Right cardiac atrium (tissue), 5 donors: ENCODE measurements around the gene WSCD1. TPM values are rescaled to one million over a fixed set of nuclear protein-coding genes. Genes with fewer than 3 reads are reported as not detected.
A peak's percentile ranks its signal among the peaks of the same experiment; 100 is the strongest.

Experiments used
- ATAC-seq, 2 donors: fragments of 200-7000 bp; cut with Tn5 transposase; one replicate each; pipeline versions ENCODE4 v1.8.0 to v1.9.1; 2020; ENCODE audit warnings: moderate library complexity in 2 of 2, mild to moderate bottlenecking in 1 of 2
- DNase-seq, 3 donors: peaks; one replicate each; pipeline ENCODE4 v3.0.0-alpha.2; 2020
- H3K27ac ChIP-seq: one replicate; pipeline ENCODE4 v1.5.1; 2013; ENCODE audit warnings: mild to moderate bottlenecking, low read length, control low read depth, moderate library complexity
- H3K27me3 ChIP-seq: one replicate; pipeline ENCODE4 v1.6.1; 2013; ENCODE audit not compliant: control insufficient read depth, insufficient read depth
- H3K4me1 ChIP-seq: one replicate; pipeline ENCODE4 v1.6.1; 2013; ENCODE audit warnings: low read length; ENCODE audit not compliant: control insufficient read depth, insufficient read depth
- H3K4me3 ChIP-seq: one replicate; pipeline ENCODE4 v1.5.1; 2013; ENCODE audit warnings: low read length, control low read depth
- H3K9me3 ChIP-seq: one replicate; pipeline ENCODE4 v1.6.1; 2013; ENCODE audit warnings: low read length; ENCODE audit not compliant: control insufficient read depth
- WGBS: extraction: QIAGEN DNeasy Blood & Tissue Kit; methylation state at CpG from one replicate; pipeline ENCODE4 v1.1.7; 2013; 5-methylcytosine and 5-hydroxymethylcytosine counted together
- intact Hi-C, 4 donors: fragments of 100-400 bp; cut with DNase I; formaldehyde crosslinking; loops; one replicate each; pipeline versions ENCODE4 v1.11.0 to v1.14.0; 2022 to 2023
- long read RNA-seq, 4 donors: library from polyadenylated mRNA; unstranded; transcript quantifications; one replicate each; pipeline ENCODE4 v2.0.0, GENCODE V29; 2020 to 2021
- polyA plus RNA-seq: library from polyadenylated mRNA; stranded (reverse); fragments of 200-250 nt; gene quantifications from one replicate; pipeline ENCODE4 v1.2.3, GENCODE V29; 2013
- total RNA-seq, 4 donors: library from RNA; stranded (reverse); fragmentation: NEBNext Ultra II Directional; extraction: Animal tissue kit (Norgen Biotek cat#: 25700); gene quantifications; one replicate each; pipeline ENCODE4 v1.2.1, GENCODE V29; 2021
- donor health status: healthy with polysubstance abuse.
- donor health status: DM: no; HTN: yes; CAD: no.
- donor health status: DM: no; HTN: no; CAD: no.
- donor health status: DM: no; HTN: yes; CAD: no; lungs with severe emphysema.
- donor health status: DM: yes; HTN: yes; CAD: no.

WSCD1 gene
- total RNA-seq (1 to 10 TPM; 3.4 to 9.2 (median 7.2) TPM), polyA plus RNA-seq (2.6 TPM)
- long read RNA-seq, donor 1, full-length matches to known transcripts: 3 of 8 reads
- long read RNA-seq, donor 1, partial matches to known transcripts: 1 of 8 reads
- long read RNA-seq, donor 1, other reads (novel, unspliced or antisense): 4 of 8 reads
- long read RNA-seq, donor 2, full-length matches to known transcripts: 9 of 12 reads
- long read RNA-seq, donor 2, partial matches to known transcripts: 1 of 12 reads
- long read RNA-seq, donor 2, other reads (novel, unspliced or antisense): 2 of 12 reads
- long read RNA-seq, donor 3: 0 reads
- long read RNA-seq, donor 4, full-length matches to known transcripts: 3 of 4 reads
- long read RNA-seq, donor 4, partial matches to known transcripts: 0 of 4 reads
- long read RNA-seq, donor 4, other reads (novel, unspliced or antisense): 1 of 4 reads

DNA sequence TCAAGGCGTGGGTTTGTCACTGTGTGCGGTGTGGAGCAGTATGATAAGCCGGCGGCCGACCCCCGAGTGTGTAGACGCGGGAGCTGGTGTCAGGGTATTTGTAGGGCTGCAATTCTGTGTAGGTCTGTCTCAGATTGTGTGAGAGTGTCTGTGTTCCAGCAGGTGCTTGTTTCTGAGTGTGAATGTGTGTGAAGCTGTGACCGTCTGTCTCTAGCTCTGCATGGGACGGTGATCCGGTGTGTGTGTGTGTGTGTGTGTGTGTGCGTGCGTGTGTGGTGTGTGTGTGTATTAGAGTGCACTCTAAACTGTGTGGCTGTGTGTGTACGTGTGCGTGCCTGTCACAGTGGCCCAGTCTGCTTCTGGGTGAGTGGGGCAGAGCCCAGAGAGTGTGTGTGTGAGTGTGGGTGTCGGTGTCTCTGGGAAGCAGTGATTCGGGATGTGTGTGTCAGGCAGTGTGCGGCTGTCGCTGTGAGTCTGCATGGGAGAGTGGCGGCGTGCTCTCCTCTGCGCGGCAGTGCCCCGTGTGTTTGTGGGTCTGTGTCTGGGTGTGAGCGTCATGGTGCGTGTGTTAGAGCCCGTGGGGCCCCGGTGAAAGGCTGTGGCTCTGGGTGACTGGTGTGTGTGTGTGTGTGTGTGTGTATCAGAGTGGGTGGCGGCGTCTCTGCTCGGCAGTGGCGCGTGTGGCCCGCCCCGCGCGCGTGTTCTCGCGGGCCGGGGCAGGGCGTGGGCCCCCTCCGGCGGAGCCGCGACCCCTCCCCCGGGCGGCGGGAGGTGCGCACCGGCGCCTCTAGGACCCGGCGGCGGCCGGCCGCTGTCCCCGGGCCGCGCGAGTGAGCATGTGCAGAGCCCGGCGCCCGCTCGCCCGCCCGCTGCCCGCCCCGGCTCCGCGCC lies at the start of gene WSCD1:
WSCD1 (plus strand) TSS at position 841 of the 891 bp plus-strand sequence. CDS start 10,280 bp downstream, outside the sequence.
- H3K27ac ChIP-seq: no peak within 1 kb of the TSS
- H3K9me3 ChIP-seq: no peaks in the 10 kb centered on the region
- H3K27me3 ChIP-seq: no peaks in the 10 kb centered on the region
- H3K4me3 ChIP-seq: peak within 1 kb of the TSS; percentile 95
- peak; percentile 66 to 71 for ATAC-seq
- WGBS: 7% methylated on average over 71 of the region's 71 CpGs
- no peaks in the 10 kb centered on the region for H3K4me1 ChIP-seq
- intact Hi-C loops: loop anchor here in 1 of 4 donors (10.0 kb wide), 1 partner anchor 345 kb away; no protein-coding TSS in a partner anchor
- DNase-seq: peak; percentile 29 to 68 (median 65)

DNA sequence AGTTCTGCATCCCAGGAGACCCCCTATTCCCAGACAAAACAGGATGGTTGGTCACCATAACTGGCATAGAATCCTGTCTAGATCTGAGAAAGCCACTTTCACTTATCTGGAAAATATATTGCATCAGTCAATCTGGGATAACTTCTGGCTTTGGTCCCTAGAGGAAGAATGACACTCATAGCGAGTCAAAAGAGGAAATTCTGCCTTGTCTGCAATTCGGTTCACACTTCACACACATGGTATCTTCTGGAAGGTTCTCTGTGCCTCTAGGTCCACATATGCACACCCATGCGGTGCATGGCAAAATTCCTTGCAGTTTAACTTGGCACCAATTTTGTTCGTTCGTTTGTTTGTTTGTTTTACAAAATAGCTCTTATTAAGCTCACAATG lies 49.2 kb upstream of the WSCD1 start:
- H3K27me3 ChIP-seq: no peaks in the 10 kb centered on the region
- WGBS: 66% methylated on average over 5 of the region's 5 CpGs
- ATAC-seq (no peak), DNase-seq (no peak)
- H3K4me3 ChIP-seq: no peak overlapping the region
- intact Hi-C loops: no loop called here
- H3K27ac ChIP-seq: no peak overlapping the region
- no peaks in the 10 kb centered on the region for H3K4me1 ChIP-seq
- no peaks in the 10 kb centered on the region for H3K9me3 ChIP-seq

DNA sequence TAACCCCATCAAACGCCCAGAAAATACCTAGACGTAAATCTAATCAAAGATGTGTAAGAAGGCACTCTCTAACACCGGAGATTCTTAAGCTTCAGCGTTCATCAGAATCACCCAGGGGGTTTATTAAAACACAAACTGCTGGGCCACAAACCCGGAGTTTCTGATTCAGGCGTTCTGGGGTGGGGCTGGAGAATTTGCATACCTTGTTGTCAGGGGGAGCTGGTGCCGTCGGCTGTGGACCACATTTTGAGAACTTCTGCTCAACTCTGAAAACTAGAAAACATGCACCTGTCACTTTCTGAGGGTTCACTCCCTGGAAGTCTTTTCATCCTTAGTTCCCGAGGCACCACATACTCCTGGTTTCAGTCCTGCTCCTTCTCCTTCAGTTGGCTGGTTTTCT lies 48.6 kb upstream of the WSCD1 start:
- no peaks in the 10 kb centered on the region for H3K27me3 ChIP-seq
- intact Hi-C loops: no loop called here
- H3K4me3 ChIP-seq: no peak overlapping the region
- H3K9me3 ChIP-seq: no peaks in the 10 kb centered on the region
- no peak for DNase-seq
- H3K4me1 ChIP-seq: no peaks in the 10 kb centered on the region
- H3K27ac ChIP-seq: no peak overlapping the region
- no peak for ATAC-seq
- WGBS: 78% methylated on average over 9 of the region's 9 CpGs

DNA sequence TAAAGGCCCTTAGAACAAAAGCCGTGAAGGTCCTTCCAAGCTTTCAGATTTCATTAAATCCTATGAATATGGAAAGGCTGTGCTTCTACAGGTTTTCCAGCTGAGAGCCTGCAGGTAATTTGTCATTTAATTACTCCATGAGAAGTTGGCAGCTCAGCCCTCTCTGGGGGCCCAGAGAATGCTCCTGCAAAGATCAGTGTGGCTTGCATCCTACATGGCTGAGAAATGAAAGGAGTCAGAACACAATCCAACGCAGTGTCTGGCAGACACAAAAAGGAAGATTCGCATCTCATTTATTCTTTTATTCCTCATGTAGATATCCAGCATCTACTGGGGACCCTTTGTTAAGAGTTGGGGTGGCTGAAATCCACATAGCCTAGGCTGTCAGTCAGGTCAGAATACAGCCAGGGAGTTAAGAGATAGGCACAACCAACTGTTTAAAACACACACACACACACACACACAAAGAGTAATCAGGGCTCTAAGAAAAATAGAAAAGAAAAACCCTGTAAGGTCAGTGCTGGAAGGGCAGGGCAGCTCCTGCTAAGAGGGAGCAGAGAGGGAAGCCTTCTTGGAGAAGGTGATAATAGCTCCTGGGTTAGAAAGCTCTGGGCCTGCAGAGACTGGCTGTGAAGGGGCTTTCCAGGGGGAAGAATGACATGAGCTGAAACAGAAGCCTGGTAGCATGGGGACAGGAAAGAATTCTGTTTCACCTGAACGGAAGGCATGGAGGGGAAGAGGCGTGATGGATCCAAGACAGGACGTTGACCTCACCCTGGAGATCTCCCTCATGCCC lies 46.9 kb upstream of the WSCD1 start:
- H3K9me3 ChIP-seq: no peaks in the 10 kb centered on the region
- 60% methylated on average over 6 of the region's 6 CpGs for WGBS
- H3K27ac ChIP-seq: no peak overlapping the region
- intact Hi-C loops: no loop called here
- H3K4me1 ChIP-seq: no peaks in the 10 kb centered on the region
- ATAC-seq (no peak), DNase-seq (no peak)
- no peak overlapping the region for H3K4me3 ChIP-seq
- H3K27me3 ChIP-seq: no peaks in the 10 kb centered on the region

DNA sequence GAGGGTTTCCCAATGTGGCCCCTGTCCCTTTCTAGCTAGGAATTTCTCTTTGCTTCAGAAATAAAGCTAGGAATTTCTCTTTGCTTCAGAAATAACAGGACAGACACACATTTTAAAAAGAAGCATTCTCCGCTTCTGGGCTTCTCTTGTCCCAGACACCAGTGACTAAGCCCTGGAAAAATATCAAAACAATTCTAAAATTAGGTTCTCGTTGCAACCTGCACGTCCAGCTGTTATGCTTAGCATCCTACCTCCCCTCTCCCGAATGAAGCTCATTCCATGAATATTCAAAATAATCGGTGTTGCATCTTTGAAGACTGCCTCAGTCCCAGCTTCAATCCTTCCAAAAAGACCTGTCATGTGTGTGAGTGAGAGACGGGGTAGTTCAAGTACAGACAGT lies 45.6 kb upstream of the WSCD1 start:
- 79% methylated on average over 6 of the region's 6 CpGs for WGBS
- Histone ChIP-seq H3K4me1 (no peaks in the 10 kb centered on the region), H3K4me3 (no peak overlapping the region), H3K27ac (no peak overlapping the region), H3K27me3 (no peaks in the 10 kb centered on the region), H3K9me3 (no peaks in the 10 kb centered on the region)
- intact Hi-C loops: no loop called here
- no peak for ATAC-seq
- no peak for DNase-seq

DNA sequence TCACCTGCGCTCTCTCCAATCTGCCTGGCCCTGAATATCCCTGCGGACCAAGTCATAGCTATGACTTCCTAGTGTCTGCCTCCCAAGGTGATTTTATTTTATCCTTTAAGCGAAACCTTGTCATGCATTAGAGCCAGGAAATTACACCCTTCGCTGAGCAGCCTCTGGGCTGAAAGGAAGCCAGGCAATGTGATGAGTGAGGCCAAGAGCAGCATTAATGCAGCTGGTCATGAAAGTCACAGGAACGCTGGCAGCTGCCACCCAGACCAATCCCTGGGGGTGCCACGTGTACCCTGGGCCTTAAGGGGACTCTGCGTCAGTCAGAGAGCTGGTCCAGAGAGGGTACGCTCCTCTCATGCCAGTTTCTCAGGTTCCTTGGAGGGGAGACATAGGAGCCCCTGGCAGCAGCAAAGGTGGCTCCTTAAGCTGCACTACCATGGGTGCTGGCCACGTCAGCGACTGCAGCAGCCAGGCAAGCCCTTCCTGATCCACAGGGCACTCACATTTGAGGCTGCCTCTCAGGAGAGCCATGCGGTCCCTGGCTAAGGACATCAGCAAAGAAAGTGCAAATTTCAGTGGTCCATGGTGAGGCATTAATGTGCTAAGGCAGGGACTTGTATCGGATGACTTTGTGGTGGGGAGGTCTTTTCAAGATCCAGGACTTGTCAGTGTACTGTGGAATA lies 42.7 kb upstream of the WSCD1 start:
- Histone ChIP-seq H3K9me3 (no peaks in the 10 kb centered on the region), H3K4me3 (no peak overlapping the region), H3K4me1 (no peaks in the 10 kb centered on the region), H3K27ac (no peak overlapping the region), H3K27me3 (no peaks in the 10 kb centered on the region)
- WGBS: 84% methylated on average over 12 of the region's 12 CpGs
- ATAC-seq: no peak
- intact Hi-C loops: no loop called here
- DNase-seq: no peak

DNA sequence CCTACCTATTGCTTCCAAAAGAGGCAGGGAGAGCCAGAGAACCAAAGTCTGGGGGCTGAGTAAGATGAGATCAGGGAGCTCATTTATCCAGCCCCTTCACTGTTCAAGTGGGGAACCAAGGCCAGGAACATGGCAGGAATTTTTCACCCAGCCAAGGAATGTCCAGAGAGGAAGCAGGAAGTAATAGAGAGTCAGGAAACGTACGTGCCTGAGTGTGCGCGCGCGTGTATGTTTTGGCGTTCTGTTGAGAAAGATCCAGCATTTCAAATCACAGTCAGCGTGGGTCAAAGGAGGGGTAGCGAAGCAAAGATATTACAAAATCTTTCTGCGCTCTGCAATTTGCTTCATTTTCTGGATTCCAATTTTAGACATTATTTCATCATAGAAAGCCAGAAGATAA lies 41.9 kb upstream of the WSCD1 start:
- Histone ChIP-seq H3K27ac (no peak overlapping the region), H3K4me3 (no peak overlapping the region), H3K4me1 (no peaks in the 10 kb centered on the region), H3K9me3 (no peaks in the 10 kb centered on the region), H3K27me3 (no peaks in the 10 kb centered on the region)
- 59% methylated on average over 10 of the region's 10 CpGs for WGBS
- DNase-seq (no peak), ATAC-seq (peak in 1 of 2 donors; percentile 32)
- intact Hi-C loops: no loop called here

DNA sequence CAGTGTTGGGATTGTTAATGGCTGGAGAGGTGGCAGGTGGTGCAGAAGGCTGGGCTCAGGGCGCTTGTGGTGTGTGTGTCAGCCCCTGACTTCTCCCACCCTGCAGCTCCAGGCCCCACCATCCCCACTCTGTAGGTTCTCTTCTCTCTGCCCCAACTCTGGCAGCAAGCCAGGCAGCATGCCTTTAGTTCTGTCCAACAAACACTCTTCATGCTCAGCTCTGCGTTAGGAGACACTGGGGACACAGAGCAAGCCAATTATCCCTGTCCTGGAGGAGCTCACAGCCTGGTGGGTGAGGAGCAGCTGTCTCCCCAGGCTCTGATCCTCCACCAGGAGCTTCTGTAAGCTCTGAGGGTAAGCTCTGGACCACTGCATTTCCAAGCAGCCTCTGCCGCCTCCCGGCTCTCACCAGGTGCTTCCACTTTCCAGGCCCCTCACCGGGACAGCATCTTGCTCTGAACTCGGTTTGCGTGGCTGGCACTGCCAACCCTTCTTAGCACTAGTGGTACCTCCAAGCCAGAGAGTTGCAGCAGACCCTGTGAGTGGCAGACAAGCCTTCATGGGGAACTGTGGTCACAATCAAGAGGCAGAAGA lies 34.3 kb upstream of the WSCD1 start:
- Histone ChIP-seq H3K4me1 (peaks cover 2% of the 10 kb centered on the region), H3K9me3 (no peaks in the 10 kb centered on the region), H3K4me3 (no peak overlapping the region), H3K27me3 (no peaks in the 10 kb centered on the region), H3K27ac (no peak overlapping the region)
- 71% methylated on average over 7 of the region's 7 CpGs for WGBS
- ATAC-seq (no peak), DNase-seq (no peak)
- intact Hi-C loops: no loop called here

DNA sequence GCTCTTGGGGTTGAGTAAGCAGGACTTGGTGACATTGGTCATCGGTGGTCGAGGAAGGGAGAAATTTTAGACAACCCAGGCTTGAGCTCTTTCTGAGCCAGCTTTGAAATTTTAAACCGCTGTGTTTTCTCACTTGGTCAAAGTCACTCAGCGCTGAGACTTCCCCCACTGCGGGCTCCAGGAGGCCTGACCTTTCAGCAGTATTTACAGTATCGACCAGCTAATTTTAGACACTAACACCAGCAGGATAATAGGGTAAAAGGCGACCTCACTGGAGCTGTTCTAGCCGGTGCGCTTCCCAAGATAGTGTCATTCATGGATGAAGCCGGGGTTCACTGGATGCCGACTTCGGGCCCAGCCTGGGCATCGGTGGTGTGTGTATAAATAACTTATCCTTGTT lies 29.7 kb upstream of the WSCD1 start:
- Histone ChIP-seq H3K27ac (no peak overlapping the region), H3K4me3 (no peak overlapping the region), H3K9me3 (no peaks in the 10 kb centered on the region), H3K4me1 (peaks cover 2% of the 10 kb centered on the region), H3K27me3 (no peaks in the 10 kb centered on the region)
- intact Hi-C loops: loop anchor here in 2 of 4 donors (10.0 kb wide), 1 partner anchor 456 kb away; the partner anchor contains the start of gene NLRP1 (in 2 of the 2)
- peak in 1 of 2 donors; percentile 58 for ATAC-seq
- 54% methylated on average over 13 of the region's 13 CpGs for WGBS
- no peak for DNase-seq

DNA sequence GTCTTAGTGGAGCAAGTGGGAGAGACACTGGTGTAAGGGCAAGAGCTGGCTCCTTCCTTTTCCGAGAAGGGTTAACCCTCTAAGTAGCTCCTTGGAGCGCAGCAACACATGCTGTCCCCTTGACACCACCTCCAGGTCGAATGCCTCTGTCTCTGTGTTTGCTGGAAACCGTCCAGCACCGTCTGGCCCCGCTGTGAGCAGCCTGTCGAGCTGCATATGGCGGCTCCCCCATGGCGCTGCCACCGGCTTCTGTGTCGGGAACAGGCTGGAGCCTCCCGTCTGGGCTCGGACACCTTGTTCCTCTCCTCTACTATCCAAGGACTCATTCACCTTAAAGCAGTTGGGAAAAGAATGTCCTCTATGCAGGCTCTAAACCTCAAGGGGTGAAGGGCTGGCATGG lies 28.9 kb upstream of the WSCD1 start:
- no peak for ATAC-seq
- intact Hi-C loops: loop anchor here in 2 of 4 donors (10.0 kb wide), 1 partner anchor 456 kb away; the partner anchor contains the start of gene NLRP1 (in 2 of the 2)
- no peak overlapping the region for H3K27ac ChIP-seq
- H3K27me3 ChIP-seq: no peaks in the 10 kb centered on the region
- DNase-seq: no peak
- no peaks in the 10 kb centered on the region for H3K9me3 ChIP-seq
- H3K4me3 ChIP-seq: no peak overlapping the region
- peaks cover 2% of the 10 kb centered on the region for H3K4me1 ChIP-seq
- 70% methylated on average over 13 of the region's 13 CpGs for WGBS
